CD14-positive monocyte (primary cell): ENCODE data around the gene FANCC. TPM values are rescaled to one million over a fixed set of nuclear protein-coding genes. Genes with fewer than 3 reads are reported as not detected.

Experiments used
- DNase-seq, 3 donors: peaks; one replicate each; pipeline ENCODE4 v3.0.0-alpha.2; 2011 to 2022
- H2AFZ ChIP-seq: 2 replicates; pipeline ENCODE4 v1.6.0; 2012; ENCODE audit warnings: mild to moderate bottlenecking, low read depth, low read length, inconsistent platforms; ENCODE audit not compliant: insufficient read depth, poor library complexity, severe bottlenecking
- H3K27ac ChIP-seq, 2 donors: 1 replicate in 1 of 2; 2 replicates in 1 of 2; pipeline ENCODE4 v1.5.1; 2012 to 2013; ENCODE audit warnings: low read length in 2 of 2, control low read depth in 1 of 2, inconsistent platforms in 1 of 2, low read depth in 1 of 2, mild to moderate bottlenecking in 1 of 2
- H3K27me3 ChIP-seq, 2 donors: one replicate each; pipeline versions ENCODE4 v1.6.0 to v1.6.1; 2011 to 2013; ENCODE audit warnings: low read length in 2 of 2; ENCODE audit not compliant: control insufficient read depth in 2 of 2, insufficient read depth in 2 of 2
- H3K36me3 ChIP-seq, 2 donors: replicated peaks in 1 of 2; 1 replicate in 1 of 2; 2 replicates in 1 of 2; pipeline versions ENCODE4 v1.5.1 to v1.6.1; 2012 to 2013; ENCODE audit warnings: low read length in 2 of 2, control low read depth in 1 of 2, inconsistent platforms in 1 of 2, mild to moderate bottlenecking in 1 of 2; ENCODE audit not compliant: insufficient read depth in 2 of 2, control insufficient read depth in 1 of 2
- H3K4me1 ChIP-seq, 2 donors: 1 replicate in 1 of 2; 2 replicates in 1 of 2; pipeline versions ENCODE4 v1.5.1 to v1.6.1; 2012 to 2013; ENCODE audit warnings: low read length in 2 of 2, control low read depth in 1 of 2, inconsistent platforms in 1 of 2, mild to moderate bottlenecking in 1 of 2, moderate library complexity in 1 of 2; ENCODE audit not compliant: insufficient read depth in 2 of 2, control insufficient read depth in 1 of 2
- H3K4me2 ChIP-seq: replicated peaks from 2 replicates; pipeline ENCODE3; 2012; ENCODE audit warnings: low read length, moderate library complexity, mild to moderate bottlenecking; ENCODE audit not compliant: poor library complexity, severe bottlenecking; ENCODE audit errors: extremely low read depth
- H3K4me3 ChIP-seq, 3 experiments: fragments of 200-600 bp in 1 of 3; sonication (generic) in 1 of 3; replicated peaks in 1 of 3; 1 replicate in 2 of 3; 2 replicates in 1 of 3; pipeline ENCODE4 v1.5.1; 2011 to 2013; ENCODE audit warnings: low read length in 3 of 3, mild to moderate bottlenecking in 3 of 3, control low read depth in 2 of 3, low read depth in 2 of 3, inconsistent platforms in 1 of 3, moderate library complexity in 1 of 3
- H3K79me2 ChIP-seq: 2 replicates; pipeline ENCODE4 v1.6.0; 2012; ENCODE audit warnings: mild to moderate bottlenecking, control low read depth, inconsistent platforms, low read length, moderate library complexity; ENCODE audit not compliant: insufficient read depth
- H3K9ac ChIP-seq: 2 replicates; pipeline ENCODE4 v1.6.0; 2017; ENCODE audit warnings: low read length, mild to moderate bottlenecking; ENCODE audit not compliant: insufficient read depth, poor library complexity, severe bottlenecking
- H3K9me3 ChIP-seq, 2 donors: replicated peaks in 1 of 2; 1 replicate in 1 of 2; 2 replicates in 1 of 2; pipeline versions ENCODE4 v1.5.1 to v1.6.1; 2012 to 2013; ENCODE audit warnings: low read length in 2 of 2, control low read depth in 1 of 2; ENCODE audit not compliant: control insufficient read depth in 1 of 2, insufficient read depth in 1 of 2
- H4K20me1 ChIP-seq: 2 replicates; pipeline ENCODE4 v1.6.0; 2012; ENCODE audit warnings: mild to moderate bottlenecking, low read length, control low read depth, moderate library complexity; ENCODE audit not compliant: insufficient read depth
- H3K27ac Mint-ChIP-seq, 7 donors: one replicate each; pipeline ENCODE4 v1.8.0; 2020; ENCODE audit warnings: mild to moderate bottlenecking in 7 of 7, mixed read lengths in 7 of 7, moderate library complexity in 6 of 7, inconsistent platforms in 2 of 7
- H3K27me3 Mint-ChIP-seq, 3 donors: one replicate each; pipeline ENCODE4 v1.8.0; 2021 to 2022; ENCODE audit warnings: low read depth in 3 of 3, mild to moderate bottlenecking in 3 of 3, mixed read lengths in 3 of 3, moderate library complexity in 3 of 3, inconsistent platforms in 1 of 3
- H3K36me3 Mint-ChIP-seq, 2 donors: one replicate each; pipeline ENCODE4 v1.8.0; 2020; ENCODE audit warnings: mixed read lengths in 2 of 2, inconsistent platforms in 1 of 2, mild to moderate bottlenecking in 1 of 2
- H3K4me1 Mint-ChIP-seq: one replicate; pipeline ENCODE4 v1.8.0; 2020; ENCODE audit warnings: mild to moderate bottlenecking, mixed read lengths
- H3K4me3 Mint-ChIP-seq, 2 donors: one replicate each; pipeline ENCODE4 v1.8.0; 2020; ENCODE audit warnings: mild to moderate bottlenecking in 2 of 2, mixed read lengths in 2 of 2, moderate library complexity in 1 of 2
- H3K9me3 Mint-ChIP-seq, 7 donors: one replicate each; pipeline ENCODE4 v1.8.0; 2020 to 2022; ENCODE audit warnings: mixed read lengths in 7 of 7, mild to moderate bottlenecking in 6 of 7, moderate library complexity in 6 of 7, inconsistent platforms in 2 of 7
- CTCF ChIP-seq: fragments of 200-600 bp; IDR thresholded peaks from one replicate; pipeline ENCODE4 v1.8.0; 2022; ENCODE audit warnings: antibody characterized with exemption, mild to moderate bottlenecking
- WGBS: methylation state at CpG from one replicate; pipeline ENCODE4 v1.1.5; 2013; ENCODE audit warnings: missing lambda C conversion rate; ENCODE audit not compliant: insufficient coverage; 5-methylcytosine and 5-hydroxymethylcytosine counted together
- intact Hi-C, 2 donors: fragments of 100-400 bp; cut with micrococcal nuclease; formaldehyde crosslinking; loops; one replicate each; pipeline versions ENCODE4 v1.15.0 to v1.15.1; 2023
- polyA plus RNA-seq, 3 donors: library from polyadenylated mRNA; depleted of rRNA in 1 of 3; unstranded in 2 of 3; stranded (reverse) in 1 of 3; fragments of 300-500 nt in 2 of 3; fragments of >200 nt in 1 of 3; fragmentation: Illumina TruSeq in 2 of 3; gene quantifications; 1 replicate in 2 of 3; 2 replicates in 1 of 3; pipeline ENCODE4 v1.2.3, GENCODE V29; 2012 to 2021

The FANCC gene
- polyA plus RNA-seq, 3 donors = 1.2 to 2.2 (median 1.5) TPM

GRCh38 chr9:95305770-95306492, 11.6 kb downstream of the FANCC start:
- WGBS = 100% methylated on average over 2 of the region's 3 CpGs
- H3K4me1 Mint-ChIP-seq = no peaks in the 10 kb centered on the region
- DNase-seq = no peak
- Histone ChIP-seq H3K4me2 (no peak overlapping the region), H3K79me2 (no peaks in the 10 kb centered on the region), H3K9ac (no peak overlapping the region), H3K9me3 (no peaks in the 10 kb centered on the region), H2AFZ (no peak overlapping the region), H3K27me3 (no peaks in the 10 kb centered on the region), H3K4me1 (no peaks in the 10 kb centered on the region), H3K36me3 (no peaks in the 10 kb centered on the region), H3K27ac (no peak overlapping the region), H4K20me1 (no peaks in the 10 kb centered on the region), H3K4me3 (no peak overlapping the region)
- H3K9me3 Mint-ChIP-seq = peaks cover 0 to 2% (median 0%) of the 10 kb centered on the region in 7 donors
- peaks cover 0 to 3% (median 2%) of the 10 kb centered on the region in 3 donors for H3K27me3 Mint-ChIP-seq
- H3K4me3 Mint-ChIP-seq = no peak overlapping the region
- H3K36me3 Mint-ChIP-seq = peaks cover 0 to 2% of the 10 kb centered on the region in 2 donors
- no peak overlapping the region for H3K27ac Mint-ChIP-seq
- TF ChIP-seq CTCF = no peak
- intact Hi-C loops = no loop called here

GRCh38 chr9:95302479-95302878, 15.0 kb downstream of the FANCC start:
- Mint-ChIP-seq H3K9me3 (no peaks in the 10 kb centered on the region), H3K27me3 (peaks cover 0 to 2% (median 0%) of the 10 kb centered on the region in 3 donors), H3K4me3 (no peak overlapping the region), H3K27ac (no peak overlapping the region), H3K4me1 (no peaks in the 10 kb centered on the region), H3K36me3 (no peaks in the 10 kb centered on the region)
- intact Hi-C loops = no loop called here
- Histone ChIP-seq H3K4me1 (no peaks in the 10 kb centered on the region), H3K27ac (no peak overlapping the region), H4K20me1 (no peaks in the 10 kb centered on the region), H3K9ac (no peak overlapping the region), H3K4me3 (no peak overlapping the region), H3K27me3 (no peaks in the 10 kb centered on the region), H3K36me3 (no peaks in the 10 kb centered on the region), H3K79me2 (no peaks in the 10 kb centered on the region), H2AFZ (no peak overlapping the region), H3K9me3 (no peaks in the 10 kb centered on the region), H3K4me2 (no peak overlapping the region)
- TF ChIP-seq CTCF = no peak
- 56% methylated on average over 3 of the region's 5 CpGs for WGBS
- DNase-seq = no peak
